DOHH2 (cell line): ENCODE measurements around the gene SIT1.

Source experiments
- H3F3A ChIP-seq: fragments of 200-600 bp; sonication (generic), shearing (Covaris generic); 2 replicates; pipeline ENCODE4 v1.6.0; 2016; ENCODE audit warnings: antibody characterized with exemption, mild to moderate bottlenecking; ENCODE audit not compliant: control insufficient read depth, insufficient read depth
- H3K27ac ChIP-seq: fragments of 200-600 bp; sonication (generic); 2 replicates; pipeline ENCODE4 v1.5.1; 2014; ENCODE audit warnings: low read depth, mild to moderate bottlenecking, low read length, moderate library complexity
- H3K27me3 ChIP-seq: fragments of 200-600 bp; sonication (generic); 2 replicates; pipeline ENCODE4 v1.6.1; 2014; ENCODE audit warnings: mild to moderate bottlenecking, low read length, mixed read lengths; ENCODE audit not compliant: control insufficient read depth
- H3K36me3 ChIP-seq: fragments of 200-600 bp; sonication (generic); 2 replicates; pipeline ENCODE4 v1.6.1; 2014; ENCODE audit warnings: mild to moderate bottlenecking, low read length, moderate library complexity, mixed read lengths; ENCODE audit not compliant: control insufficient read depth
- H3K4me1 ChIP-seq: fragments of 200-600 bp; sonication (generic); 2 replicates; pipeline ENCODE4 v1.6.1; 2014; ENCODE audit warnings: mild to moderate bottlenecking, low read length, mixed read lengths; ENCODE audit not compliant: control insufficient read depth
- H3K4me2 ChIP-seq: fragments of 200-600 bp; sonication (generic); 2 replicates; pipeline ENCODE4 v1.6.0; 2014; ENCODE audit warnings: mild to moderate bottlenecking, low read length, moderate library complexity
- H3K4me3 ChIP-seq: fragments of 200-600 bp; sonication (generic); 2 replicates; pipeline ENCODE4 v1.5.1; 2014; ENCODE audit warnings: mild to moderate bottlenecking, low read length, mixed read lengths
- H3K79me2 ChIP-seq: fragments of 200-600 bp; sonication (generic); 2 replicates; pipeline ENCODE4 v1.6.1; 2014; ENCODE audit warnings: mild to moderate bottlenecking, low read length, mixed read lengths; ENCODE audit not compliant: control insufficient read depth
- H3K9me2 ChIP-seq: fragments of 200-600 bp; sonication (generic); replicated peaks from 2 replicates; pipeline ENCODE4 v1.6.1; 2014; ENCODE audit warnings: mild to moderate bottlenecking, low read length, mixed read lengths; ENCODE audit not compliant: control insufficient read depth
- H3K9me3 ChIP-seq: fragments of 200-600 bp; sonication (generic); 2 replicates; pipeline ENCODE4 v1.6.1; 2014; ENCODE audit warnings: antibody characterized with exemption, low read length, mixed read lengths; ENCODE audit not compliant: control insufficient read depth, insufficient read depth
- H4K20me1 ChIP-seq: fragments of 200-600 bp; sonication (generic); 2 replicates; pipeline ENCODE4 v1.6.0; 2014; ENCODE audit warnings: low read depth, mild to moderate bottlenecking, antibody characterized with exemption, low read length, moderate library complexity; ENCODE audit not compliant: control insufficient read depth, insufficient read depth
- CTCF ChIP-seq: fragments of 200-600 bp; sonication (generic); IDR thresholded peaks from one replicate; pipeline ENCODE4 v1.5.1; 2014; ENCODE audit warnings: antibody characterized with exemption, mild to moderate bottlenecking, low read depth, low read length; ENCODE audit not compliant: poor library complexity, severe bottlenecking
- EZH2phosphoT487 ChIP-seq: fragments of 200-600 bp; sonication (generic); IDR thresholded peaks from 2 replicates; pipeline ENCODE4 v1.6.1; 2017; ENCODE audit warnings: borderline replicate concordance, mild to moderate bottlenecking, antibody characterized with exemption, low read length, moderate library complexity, mixed read lengths

The SIT1 gene, protein sequence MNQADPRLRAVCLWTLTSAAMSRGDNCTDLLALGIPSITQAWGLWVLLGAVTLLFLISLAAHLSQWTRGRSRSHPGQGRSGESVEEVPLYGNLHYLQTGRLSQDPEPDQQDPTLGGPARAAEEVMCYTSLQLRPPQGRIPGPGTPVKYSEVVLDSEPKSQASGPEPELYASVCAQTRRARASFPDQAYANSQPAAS

GRCh38 chr9:35650341-35651158 lies at the start of gene SIT1:
TSS of gene SIT1 (minus strand) at chr9:35650931. CDS start at chr9:35650853, 78 bp downstream.
- Histone ChIP-seq H3K4me1 (peaks cover 53% of the 10 kb centered on the region), H3K4me2 (peak within 1 kb of the TSS; percentile 96), H3K27me3 (no peaks in the 10 kb centered on the region), H4K20me1 (no peaks in the 10 kb centered on the region), H3K4me3 (peak within 1 kb of the TSS; percentile 85), H3K27ac (peak within 1 kb of the TSS; percentile 87), H3F3A (peaks cover 32% of the 10 kb centered on the region), H3K9me3 (no peaks in the 10 kb centered on the region), H3K36me3 (peaks cover 19% of the 10 kb centered on the region), H3K79me2 (peaks cover 24% of the 10 kb centered on the region), H3K9me2 (no peaks in the 10 kb centered on the region)
- no peak for TF ChIP-seq CTCF
- no peak for TF ChIP-seq EZH2phosphoT487

- H3K9me3 ChIP-seq: no peaks in the 10 kb centered on the region
- H3F3A ChIP-seq: 0 out of 2 replicates have a peak, but pooled peaks cover 5% of the 10 kb centered on the region
- no peaks in the 10 kb centered on the region for H4K20me1 ChIP-seq
- no peak overlapping the region for H3K4me2 ChIP-seq
- no peak overlapping the region for H3K27ac ChIP-seq
- H3K4me3 ChIP-seq: no peak overlapping the region
- TF ChIP-seq EZH2phosphoT487 (no peak), CTCF (no peak)
- no peaks in the 10 kb centered on the region for H3K9me2 ChIP-seq
- peaks cover 91% of the 10 kb centered on the region for H3K36me3 ChIP-seq
- H3K27me3 ChIP-seq: no peaks in the 10 kb centered on the region
- H3K4me1 ChIP-seq: 0 out of 2 replicates have a peak, but pooled peaks cover 3% of the 10 kb centered on the region
- H3K79me2 ChIP-seq: no peaks in the 10 kb centered on the region
Measured at GRCh38 chr9:35700031-35700430, 49.3 kb upstream of the SIT1 start.

DNA sequence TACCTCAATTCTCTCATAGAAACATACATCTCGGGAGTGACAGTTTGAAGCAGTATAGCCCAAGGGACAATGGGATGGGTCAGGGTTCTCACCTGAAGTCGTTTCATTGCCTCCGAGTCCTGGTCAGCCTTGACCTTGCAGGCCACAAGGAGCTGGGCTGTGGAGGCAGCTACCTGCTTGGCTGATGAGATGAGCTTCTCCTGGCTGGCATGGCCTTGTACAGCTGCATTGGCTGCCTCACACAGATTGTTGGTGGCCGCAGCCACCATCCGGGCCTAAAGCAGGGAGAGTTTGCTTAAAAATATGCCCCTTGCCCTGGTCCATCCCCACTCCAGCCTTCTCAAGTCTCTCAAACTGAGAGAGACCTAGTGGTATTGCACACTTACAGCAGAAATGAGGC lies 47.5 kb upstream of the SIT1 start:
- H3K79me2 ChIP-seq: no peaks in the 10 kb centered on the region
- TF ChIP-seq CTCF (no peak), EZH2phosphoT487 (no peak)
- no peaks in the 10 kb centered on the region for H3K27me3 ChIP-seq
- 0 out of 2 replicates have a peak, but pooled peaks cover 5% of the 10 kb centered on the region for H3F3A ChIP-seq
- H3K36me3 ChIP-seq: peaks cover 73% of the 10 kb centered on the region
- H3K9me3 ChIP-seq: no peaks in the 10 kb centered on the region
- H3K27ac ChIP-seq: no peak overlapping the region
- H4K20me1 ChIP-seq: no peaks in the 10 kb centered on the region
- no peak overlapping the region for H3K4me3 ChIP-seq
- no peaks in the 10 kb centered on the region for H3K9me2 ChIP-seq
- no peak overlapping the region for H3K4me2 ChIP-seq
- H3K4me1 ChIP-seq: 0 out of 2 replicates have a peak, but pooled peaks cover 3% of the 10 kb centered on the region
